Left lung (tissue), 10 donors: ENCODE data around the gene LGALS3. TPM values are rescaled to one million over a fixed set of nuclear protein-coding genes. Genes with fewer than 3 reads are reported as not detected.

ENCODE experiments used
- ATAC-seq: fragments of 200-7000 bp; cut with Tn5 transposase; one replicate; pipeline ENCODE4 v1.9.1; 2020; ENCODE audit warnings: moderate library complexity
- DNase-seq, 4 donors: peaks; one replicate each; pipeline ENCODE4 v3.0.0-alpha.2; 2013 to 2020
- H3K27ac ChIP-seq, 2 donors: fragments of 200-600 bp; sonication (generic) in 1 of 2; one replicate each; pipeline versions ENCODE4 v1.5.0 to v1.8.0; 2020 to 2021
- H3K27me3 ChIP-seq, 2 donors: fragments of 200-600 bp; sonication (generic) in 1 of 2; one replicate each; pipeline versions ENCODE4 v1.5.0 to v1.8.0; 2020 to 2021
- H3K36me3 ChIP-seq, 2 donors: fragments of 200-600 bp; sonication (generic) in 1 of 2; one replicate each; pipeline versions ENCODE4 v1.5.0 to v1.8.0; 2020 to 2021
- H3K4me1 ChIP-seq, 2 donors: fragments of 200-600 bp; one replicate each; pipeline ENCODE4 v1.8.0; 2021
- H3K4me3 ChIP-seq, 2 donors: fragments of 200-600 bp; sonication (generic) in 1 of 2; one replicate each; pipeline versions ENCODE4 v1.5.0 to v1.8.0; 2020 to 2021; ENCODE audit warnings: mild to moderate bottlenecking in 1 of 2
- H3K9me3 ChIP-seq, 2 donors: fragments of 200-600 bp; sonication (generic) in 1 of 2; one replicate each; pipeline versions ENCODE4 v1.5.0 to v1.8.0; 2020 to 2021
- intact Hi-C, 2 donors: fragments of 100-400 bp; cut with DNase I; formaldehyde crosslinking; loops; one replicate each; pipeline versions ENCODE4 v1.11.2 to v1.14.2; 2022
- polyA plus RNA-seq, 6 donors: library from polyadenylated mRNA; unstranded; fragments of 120-200 nt; gene quantifications; one replicate each; pipeline ENCODE4 v1.2.1, GENCODE V29; 2013; ENCODE audit not compliant: insufficient read length in 6 of 6
- total RNA-seq, 2 donors: library from RNA; stranded (reverse); fragmentation: NEBNext Ultra II Directional; extraction: Animal tissue kit (Norgen Biotek cat#: 25700); gene quantifications; one replicate each; pipeline ENCODE4 v1.2.1, GENCODE V29; 2021
- TF ChIP-seq, protein P1 (sequence below), 2 donors: fragments of 200-600 bp; sonication (generic) in 1 of 2; IDR thresholded peaks; one replicate each; pipeline versions ENCODE4 v1.5.0 to v1.8.0; 2021; ENCODE audit warnings: antibody characterized with exemption in 2 of 2
- donor health status: DM: no; HTN: yes; CAD: no.
- donor health status: DM: no; HTN: no; CAD: no.

Gene LGALS3
- total and polyA plus RNA-seq, 8 donors = 41.2 to 369 (median 51.9) TPM

DNA sequence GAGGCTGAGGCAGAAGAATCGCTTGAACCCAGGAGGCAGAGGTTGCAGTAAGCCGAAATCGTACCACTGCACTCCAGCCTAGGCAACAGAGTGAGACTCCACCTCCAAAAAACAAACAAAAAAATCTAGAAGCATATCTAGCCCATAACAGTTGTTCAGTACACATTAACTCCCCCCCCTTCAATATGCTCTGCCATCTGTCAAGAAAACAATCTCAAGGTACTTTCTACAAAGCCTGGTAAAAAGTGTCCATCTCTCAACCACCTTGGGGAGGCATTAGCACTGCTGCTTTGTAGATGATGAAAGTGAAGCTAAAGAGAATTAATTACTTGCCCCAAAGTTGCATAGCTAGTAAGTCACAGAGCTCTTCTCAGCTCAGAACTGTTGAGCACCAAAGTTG, 24.9 kb downstream of the LGALS3 start:
- H3K4me1 ChIP-seq = no peaks in the 10 kb centered on the region
- H3K4me3 ChIP-seq = no peak overlapping the region
- DNase-seq (no peak), ATAC-seq (no peak)
- H3K36me3 ChIP-seq = no peaks in the 10 kb centered on the region
- H3K27ac ChIP-seq = no peak overlapping the region
- H3K9me3 ChIP-seq = no peaks in the 10 kb centered on the region
- H3K27me3 ChIP-seq = no peaks in the 10 kb centered on the region
- intact Hi-C loops = no loop called here
- TF ChIP-seq, protein P1, sequence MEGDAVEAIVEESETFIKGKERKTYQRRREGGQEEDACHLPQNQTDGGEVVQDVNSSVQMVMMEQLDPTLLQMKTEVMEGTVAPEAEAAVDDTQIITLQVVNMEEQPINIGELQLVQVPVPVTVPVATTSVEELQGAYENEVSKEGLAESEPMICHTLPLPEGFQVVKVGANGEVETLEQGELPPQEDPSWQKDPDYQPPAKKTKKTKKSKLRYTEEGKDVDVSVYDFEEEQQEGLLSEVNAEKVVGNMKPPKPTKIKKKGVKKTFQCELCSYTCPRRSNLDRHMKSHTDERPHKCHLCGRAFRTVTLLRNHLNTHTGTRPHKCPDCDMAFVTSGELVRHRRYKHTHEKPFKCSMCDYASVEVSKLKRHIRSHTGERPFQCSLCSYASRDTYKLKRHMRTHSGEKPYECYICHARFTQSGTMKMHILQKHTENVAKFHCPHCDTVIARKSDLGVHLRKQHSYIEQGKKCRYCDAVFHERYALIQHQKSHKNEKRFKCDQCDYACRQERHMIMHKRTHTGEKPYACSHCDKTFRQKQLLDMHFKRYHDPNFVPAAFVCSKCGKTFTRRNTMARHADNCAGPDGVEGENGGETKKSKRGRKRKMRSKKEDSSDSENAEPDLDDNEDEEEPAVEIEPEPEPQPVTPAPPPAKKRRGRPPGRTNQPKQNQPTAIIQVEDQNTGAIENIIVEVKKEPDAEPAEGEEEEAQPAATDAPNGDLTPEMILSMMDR (IDR thresholded peaks at IDR 0.05) = no peak

DNA sequence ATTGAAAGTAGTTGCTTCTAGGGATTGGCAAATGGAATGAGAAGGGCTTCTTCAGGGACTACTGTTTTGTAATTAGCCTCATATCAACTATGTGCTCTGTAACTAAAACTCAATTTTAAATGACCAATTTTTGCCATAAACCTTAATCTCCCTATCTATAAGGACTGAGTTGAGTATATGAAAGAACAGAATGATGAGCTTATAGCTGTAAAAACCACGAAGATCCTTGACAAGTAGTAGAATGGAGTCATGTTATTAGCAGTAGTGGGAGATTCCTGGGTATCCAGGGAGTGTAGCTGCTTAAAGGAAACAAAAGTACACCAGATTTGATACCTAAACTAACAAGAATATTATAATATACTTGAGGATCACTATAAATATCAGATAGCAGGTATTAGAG, 28.0 kb downstream of the LGALS3 start:
- H3K36me3 ChIP-seq = no peaks in the 10 kb centered on the region
- H3K27ac ChIP-seq = no peak overlapping the region
- intact Hi-C loops = loop anchor here in 1 of 2 donors (5.0 kb wide), 1 partner anchor 65 kb away; no protein-coding TSS in a partner anchor
- TF ChIP-seq, protein P1 (IDR thresholded peaks at IDR 0.05) = no peak
- no peak for DNase-seq
- no peak for ATAC-seq
- no peak overlapping the region for H3K4me3 ChIP-seq
- H3K27me3 ChIP-seq = no peaks in the 10 kb centered on the region
- no peaks in the 10 kb centered on the region for H3K9me3 ChIP-seq
- no peaks in the 10 kb centered on the region for H3K4me1 ChIP-seq

DNA sequence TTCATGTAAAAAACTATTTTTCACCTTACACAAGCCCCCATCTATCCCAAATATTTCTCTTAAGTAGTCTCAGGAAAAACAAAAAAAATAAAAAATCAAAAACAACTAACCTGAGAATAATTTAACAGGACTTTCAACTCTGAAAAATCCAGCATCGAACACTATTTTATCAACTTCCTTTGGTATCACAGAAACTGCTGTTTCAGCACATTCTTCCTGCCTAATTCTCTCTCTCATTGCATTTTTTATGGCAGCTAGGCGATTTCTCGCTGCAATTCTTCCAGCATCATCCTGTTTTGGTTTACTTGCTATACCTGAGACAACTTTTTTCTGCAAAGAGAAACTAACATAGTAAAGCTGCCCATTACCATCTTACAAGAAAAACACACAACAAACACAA, 29.4 kb downstream of the LGALS3 start:
- intact Hi-C loops = loop anchor here in 1 of 2 donors (5.0 kb wide), 1 partner anchor 66 kb away; no protein-coding TSS in a partner anchor

DNA sequence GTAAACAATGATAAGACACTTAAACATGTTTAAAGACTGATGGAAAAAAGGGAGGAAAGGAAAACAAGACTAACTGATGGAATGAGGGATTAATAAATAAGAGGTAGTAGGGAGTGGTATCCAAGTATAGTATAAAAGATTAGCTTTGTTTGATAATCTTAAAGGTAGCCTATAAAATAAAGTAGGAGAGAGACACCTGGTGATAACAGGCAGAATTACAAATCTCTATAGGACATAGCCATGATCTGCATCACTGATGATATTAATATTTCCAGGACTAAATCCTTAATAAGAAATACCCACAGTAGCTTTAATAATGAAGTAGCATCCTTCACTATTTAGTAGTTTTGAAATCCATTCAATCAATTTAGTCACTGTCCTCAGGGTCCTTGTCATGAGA, 31.9 kb downstream of the LGALS3 start:
- no peaks in the 10 kb centered on the region for H3K4me1 ChIP-seq
- TF ChIP-seq, protein P1 (IDR thresholded peaks at IDR 0.05) = peak; percentile 41 to 66
- no peak overlapping the region for H3K4me3 ChIP-seq
- peak; percentile 90 for ATAC-seq
- no peak overlapping the region for H3K27ac ChIP-seq
- no peaks in the 10 kb centered on the region for H3K36me3 ChIP-seq
- H3K27me3 ChIP-seq = no peaks in the 10 kb centered on the region
- peak in 2 of 4 donors; percentile 12 to 34 for DNase-seq
- intact Hi-C loops = loop anchor here in 1 of 2 donors (10.0 kb wide), 1 partner anchor 266 kb away; no protein-coding TSS in a partner anchor
- H3K9me3 ChIP-seq = no peaks in the 10 kb centered on the region

More for the DNA sequence above, 29.4 kb downstream of the LGALS3 start:
- TF ChIP-seq, protein P1 (IDR thresholded peaks at IDR 0.05) = no peak
- H3K27me3 ChIP-seq = no peaks in the 10 kb centered on the region
- ATAC-seq (no peak), DNase-seq (no peak)
- H3K4me3 ChIP-seq = no peak overlapping the region
- H3K36me3 ChIP-seq = no peaks in the 10 kb centered on the region
- no peak overlapping the region for H3K27ac ChIP-seq
- no peaks in the 10 kb centered on the region for H3K9me3 ChIP-seq
- no peaks in the 10 kb centered on the region for H3K4me1 ChIP-seq

DNA sequence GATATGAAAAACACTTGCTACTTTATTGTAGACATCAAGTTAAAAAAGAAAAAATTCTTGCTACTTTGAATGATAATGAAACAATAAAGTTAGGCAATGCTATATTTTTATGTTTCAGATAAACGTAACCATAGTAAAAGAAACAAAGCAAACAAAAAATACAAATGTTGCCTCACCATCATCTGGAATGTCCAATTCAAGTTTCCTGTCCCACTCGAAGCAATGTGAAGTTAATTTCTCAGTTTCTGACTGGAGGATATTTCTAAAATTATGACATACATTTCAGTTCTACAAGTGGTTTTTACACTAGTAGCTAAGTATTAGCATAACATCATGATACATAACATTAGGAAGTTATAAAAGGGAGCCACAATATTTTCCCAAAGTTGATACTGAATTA, 41.5 kb downstream of the LGALS3 start:
- DNase-seq (no peak), ATAC-seq (no peak)
- H3K4me1 ChIP-seq = no peaks in the 10 kb centered on the region
- intact Hi-C loops = no loop called here
- no peak overlapping the region for H3K4me3 ChIP-seq
- TF ChIP-seq, protein P1 (IDR thresholded peaks at IDR 0.05) = no peak
- H3K36me3 ChIP-seq = peaks cover 0 to 4% of the 10 kb centered on the region in 2 donors
- H3K27ac ChIP-seq = no peak overlapping the region
- H3K27me3 ChIP-seq = no peaks in the 10 kb centered on the region
- no peaks in the 10 kb centered on the region for H3K9me3 ChIP-seq
